H1 (cell line): ENCODE measurements around the gene CDK7. TPM values are rescaled to one million over a fixed set of nuclear protein-coding genes. Genes with fewer than 3 reads are reported as not detected.

ENCODE experiments used
- ATF3 ChIP-seq: IDR thresholded peaks from 2 replicates; pipeline ENCODE4 v1.6.1; 2011; ENCODE audit warnings: low read depth, mild to moderate bottlenecking, low read length; ENCODE audit not compliant: insufficient read depth
- CBX5 ChIP-seq: fragments of 300-800, 300-1000 bp; sonication (generic); IDR thresholded peaks from 2 replicates; pipeline ENCODE4 v1.7.1; 2016; ENCODE audit warnings: antibody characterized with exemption, low read length, low read depth
- CHD7 ChIP-seq: fragments of 300-600 bp; sonication (generic); IDR thresholded peaks from 2 replicates; pipeline ENCODE4 v1.7.1; 2012; ENCODE audit warnings: low read length, moderate library complexity, mild to moderate bottlenecking, inconsistent platforms; ENCODE audit not compliant: insufficient replicate concordance
- CTCF ChIP-seq, 3 experiments: IDR thresholded peaks; 1 replicate in 2 of 3; 2 replicates in 1 of 3; pipeline versions ENCODE4 v1.5.1 to v1.6.1; 2011; ENCODE audit warnings: low read length in 3 of 3, mild to moderate bottlenecking in 3 of 3, inconsistent platforms in 2 of 3, low read depth in 1 of 3, moderate library complexity in 1 of 3; ENCODE audit not compliant: insufficient read depth in 1 of 3; ENCODE audit errors: control extremely low read depth in 1 of 3
- EZH2 ChIP-seq: fragments of 200-600 bp; sonication (generic); IDR thresholded peaks from 2 replicates; pipeline ENCODE4 v1.7.1; 2012; ENCODE audit warnings: low read depth, mild to moderate bottlenecking, moderate library complexity, low read length, inconsistent platforms; ENCODE audit not compliant: severe bottlenecking
- KDM4A ChIP-seq: IDR thresholded peaks from one replicate; pipeline ENCODE4 v1.7.1; 2012; ENCODE audit warnings: low read depth, mild to moderate bottlenecking, moderate library complexity, low read length, inconsistent platforms; ENCODE audit not compliant: severe bottlenecking
- PHF8 ChIP-seq: fragments of 200-600 bp; sonication (generic); conservative IDR thresholded peaks from 2 replicates; pipeline ENCODE4 v1.7.1; 2012; ENCODE audit warnings: low read depth, mild to moderate bottlenecking, inconsistent platforms, low read length, moderate library complexity
- SP1 ChIP-seq: IDR thresholded peaks from 2 replicates; pipeline ENCODE4 v1.6.1; 2011; ENCODE audit warnings: low read depth, low read length
- polyA plus RNA-seq, 7 experiments: library from polyadenylated mRNA; depleted of rRNA in 3 of 7; stranded (reverse) in 5 of 7; unstranded in 2 of 7; fragments of >200 nt in 5 of 7; fragments of 200-250 nt in 2 of 7; gene quantifications; 1 replicate in 5 of 7; 2 replicates in 1 of 7; 4 replicates in 1 of 7; pipeline versions ENCODE4 v1.2.1 to v1.2.3, GENCODE V29; 2011 to 2013; ENCODE audit warnings: missing spikeins in 2 of 7, mixed read lengths in 2 of 7
- total RNA-seq: library from RNA; stranded (reverse); fragmentation: NEBNext Ultra II Directional; extraction: Animal tissue kit (Norgen Biotek cat#: 25700); gene quantifications from 2 replicates; pipeline ENCODE4 v1.2.1, GENCODE V29; 2021

CDK7 gene
- total and polyA plus RNA-seq, 2 of the 8 experiments (the other 6 are each of a cell fraction or from before 2014, with no cell fraction given), result 39.9 to 63.4 TPM

GRCh38 chr5:69309380-69309779 lies 74.7 kb downstream of the CDK7 start (continued):
- TF ChIP-seq CHD7 (no peak), SP1 (no peak), EZH2 (no peak), PHF8 (no peak), CTCF (IDR thresholded peaks at IDR 0.05; ENCODE audit: control extremely low read depth in 1 of 3, insufficient read depth in 1 of 3, low read depth in 1 of 3, low read length in 3 of 3) (no peak), CBX5 (no peak), ATF3 (no peak), KDM4A (no peak)
